Measurements from ENCODE around the gene CEP44. TPM values are rescaled to one million over a fixed set of nuclear protein-coding genes. Genes with fewer than 3 reads are reported as not detected.

CEP44 gene
- total RNA-seq, 4 donors from 2014 or later, result 17.0 to 30.6 (median 24.8) TPM

DNA sequence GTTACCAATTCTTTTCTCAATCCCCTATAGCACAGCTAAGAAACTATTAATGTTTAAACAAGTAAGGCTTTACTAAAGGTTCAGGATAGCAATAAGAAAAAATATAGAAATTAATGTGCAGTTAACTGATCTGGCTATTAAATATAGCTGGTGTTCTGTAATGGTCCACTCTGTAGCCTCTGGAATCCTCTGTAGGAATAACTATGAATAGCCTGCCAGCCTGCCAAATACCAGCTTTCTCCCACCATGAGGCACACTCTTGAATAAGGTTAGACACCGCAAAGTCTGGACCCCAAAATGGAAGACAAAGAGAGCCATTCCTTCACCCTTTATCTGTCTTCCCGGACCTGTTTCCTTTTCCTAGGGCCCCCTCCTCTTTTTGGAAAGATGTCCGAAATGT is 30.6 kb downstream of the CEP44 start:
- H3K27me3 ChIP-seq, result no peaks in the 10 kb centered on the region
- no peak overlapping the region for H3K27ac ChIP-seq
- TF ChIP-seq POLR2A (IDR thresholded peaks at IDR 0.05), result no peak
- TF ChIP-seq, protein P1, sequence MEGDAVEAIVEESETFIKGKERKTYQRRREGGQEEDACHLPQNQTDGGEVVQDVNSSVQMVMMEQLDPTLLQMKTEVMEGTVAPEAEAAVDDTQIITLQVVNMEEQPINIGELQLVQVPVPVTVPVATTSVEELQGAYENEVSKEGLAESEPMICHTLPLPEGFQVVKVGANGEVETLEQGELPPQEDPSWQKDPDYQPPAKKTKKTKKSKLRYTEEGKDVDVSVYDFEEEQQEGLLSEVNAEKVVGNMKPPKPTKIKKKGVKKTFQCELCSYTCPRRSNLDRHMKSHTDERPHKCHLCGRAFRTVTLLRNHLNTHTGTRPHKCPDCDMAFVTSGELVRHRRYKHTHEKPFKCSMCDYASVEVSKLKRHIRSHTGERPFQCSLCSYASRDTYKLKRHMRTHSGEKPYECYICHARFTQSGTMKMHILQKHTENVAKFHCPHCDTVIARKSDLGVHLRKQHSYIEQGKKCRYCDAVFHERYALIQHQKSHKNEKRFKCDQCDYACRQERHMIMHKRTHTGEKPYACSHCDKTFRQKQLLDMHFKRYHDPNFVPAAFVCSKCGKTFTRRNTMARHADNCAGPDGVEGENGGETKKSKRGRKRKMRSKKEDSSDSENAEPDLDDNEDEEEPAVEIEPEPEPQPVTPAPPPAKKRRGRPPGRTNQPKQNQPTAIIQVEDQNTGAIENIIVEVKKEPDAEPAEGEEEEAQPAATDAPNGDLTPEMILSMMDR (IDR thresholded peaks at IDR 0.05), result no peak
- WGBS, 2 donors, result 93 to 98% methylated on average over 3 of the region's 3 CpGs
- H3K9me3 ChIP-seq, result no peaks in the 10 kb centered on the region
- intact Hi-C loops (cut with DNase I), result no loop called here
- no peak for DNase-seq
- no peaks in the 10 kb centered on the region for H3K4me1 ChIP-seq
- no peak overlapping the region for H3K4me3 ChIP-seq (replicated peaks in 1 of 3)
- peaks cover 8 to 14% of the 10 kb centered on the region in 2 donors for H3K36me3 ChIP-seq

- no peak overlapping the region for H3K27ac ChIP-seq
- 85 to 92% methylated on average over 3 of the region's 3 CpGs for WGBS, 2 donors
- TF ChIP-seq POLR2A (IDR thresholded peaks at IDR 0.05), result no peak
- TF ChIP-seq, protein P1 (IDR thresholded peaks at IDR 0.05), result no peak
- H3K4me3 ChIP-seq (replicated peaks in 1 of 3), result no peak overlapping the region
- peaks cover 5 to 11% of the 10 kb centered on the region in 2 donors for H3K36me3 ChIP-seq
- H3K4me1 ChIP-seq, result no peaks in the 10 kb centered on the region
- DNase-seq, result no peak
- intact Hi-C loops (cut with DNase I), result no loop called here
- H3K27me3 ChIP-seq, result no peaks in the 10 kb centered on the region
- H3K9me3 ChIP-seq, result no peaks in the 10 kb centered on the region
These were observed 31.1 kb downstream of the CEP44 start for GRCh38 chr4:174314770-174315169.

- WGBS, 2 donors, result 92 to 97% methylated on average over 1 of the region's 1 CpG
- H3K4me3 ChIP-seq (replicated peaks in 1 of 3), result no peak overlapping the region
- H3K9me3 ChIP-seq, result no peaks in the 10 kb centered on the region
- intact Hi-C loops (cut with DNase I), result no loop called here
- no peaks in the 10 kb centered on the region for H3K27me3 ChIP-seq
- no peak overlapping the region for H3K27ac ChIP-seq
- no peak for TF ChIP-seq POLR2A (IDR thresholded peaks at IDR 0.05)
- TF ChIP-seq, protein P1 (IDR thresholded peaks at IDR 0.05), result no peak
- no peak for DNase-seq
- peaks cover 5 to 7% of the 10 kb centered on the region in 2 donors for H3K36me3 ChIP-seq
- no peaks in the 10 kb centered on the region for H3K4me1 ChIP-seq
These were observed 32.8 kb downstream of the CEP44 start for GRCh38 chr4:174316546-174316945.

DNA sequence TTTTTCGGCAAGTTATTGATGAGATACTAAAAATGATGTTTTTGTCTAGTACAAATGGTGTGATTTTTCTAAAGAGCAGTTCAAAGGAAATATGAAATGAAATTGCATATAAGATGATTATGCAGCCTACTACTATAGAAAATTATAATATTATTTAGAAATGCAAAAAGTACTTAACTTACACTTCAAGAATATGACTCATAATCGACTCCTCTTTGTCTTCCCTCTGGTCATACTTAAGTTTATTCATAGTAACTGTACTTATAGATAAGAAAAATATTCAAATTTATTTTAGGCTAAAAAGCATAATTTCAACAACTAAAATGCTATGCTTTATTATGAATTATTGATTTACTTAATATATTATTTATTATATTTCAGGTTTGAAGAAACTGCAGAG is 33.2 kb downstream of the CEP44 start:
- Histone ChIP-seq H3K4me3 (replicated peaks in 1 of 3) (no peak overlapping the region), H3K9me3 (no peaks in the 10 kb centered on the region), H3K27me3 (no peaks in the 10 kb centered on the region), H3K27ac (no peak overlapping the region), H3K4me1 (no peaks in the 10 kb centered on the region), H3K36me3 (peaks cover 5 to 7% of the 10 kb centered on the region in 2 donors)
- WGBS, 2 donors, result 49 to 50% methylated on average over 2 of the region's 2 CpGs
- DNase-seq, result no peak
- TF ChIP-seq, protein P1 (IDR thresholded peaks at IDR 0.05), result no peak
- TF ChIP-seq POLR2A (IDR thresholded peaks at IDR 0.05), result no peak
- intact Hi-C loops (cut with DNase I), result no loop called here

DNA sequence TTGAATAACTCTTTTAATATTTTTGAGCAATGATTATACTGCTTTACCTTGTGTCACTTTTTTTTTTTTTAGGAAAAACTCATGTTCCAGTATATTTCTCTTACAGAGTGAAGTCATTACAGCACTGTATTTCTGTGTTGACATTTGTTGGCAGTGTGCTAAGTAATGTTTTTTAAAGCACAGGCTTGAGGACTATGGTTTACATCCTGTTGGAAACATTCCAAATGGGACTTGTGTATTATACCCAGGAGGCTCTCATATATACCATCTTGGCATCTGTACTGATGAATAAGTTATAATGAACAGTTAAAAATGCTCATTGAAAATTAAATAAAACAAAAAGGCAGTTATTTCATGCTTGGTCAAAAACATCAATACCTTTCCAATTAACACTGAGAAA is 33.8 kb downstream of the CEP44 start:
- H3K27me3 ChIP-seq, result no peaks in the 10 kb centered on the region
- no peak for DNase-seq
- TF ChIP-seq, protein P1 (IDR thresholded peaks at IDR 0.05), result no peak
- TF ChIP-seq POLR2A (IDR thresholded peaks at IDR 0.05), result no peak
- H3K27ac ChIP-seq, result no peak overlapping the region
- H3K4me1 ChIP-seq, result no peaks in the 10 kb centered on the region
- H3K36me3 ChIP-seq, result peaks cover 0 to 7% of the 10 kb centered on the region in 2 donors
- H3K9me3 ChIP-seq, result no peaks in the 10 kb centered on the region
- intact Hi-C loops (cut with DNase I), result no loop called here
- no peak overlapping the region for H3K4me3 ChIP-seq (replicated peaks in 1 of 3)

Data from thyroid gland (tissue), 4 donors.